ENCODE measurements around the gene CCDC148.

CCDC148 gene

GRCh38 chr2:158138255-158138654 is 318.3 kb downstream of the CCDC148 start:
- H3K27ac ChIP-seq (ENCODE audit: low read depth, low read length) = no peak overlapping the region
- no peaks in the 10 kb centered on the region for H3K36me3 ChIP-seq (ENCODE audit: control insufficient read depth, insufficient read depth, low read length)
- no peak overlapping the region for H3K4me3 ChIP-seq (ENCODE audit: low read depth, low read length)
- no peaks in the 10 kb centered on the region for H3K9me3 ChIP-seq (ENCODE audit: control insufficient read depth, insufficient read depth, low read length)
- H3K27me3 ChIP-seq (ENCODE audit: control insufficient read depth, insufficient read depth, low read length) = no peaks in the 10 kb centered on the region; the same call in 1 of the 2 replicates
- H3K9ac ChIP-seq (ENCODE audit: low read depth, low read length) = no peak overlapping the region
- H3K4me1 ChIP-seq (ENCODE audit: control insufficient read depth, insufficient read depth, low read length) = no peaks in the 10 kb centered on the region

GRCh38 chr2:158135096-158135495 is 321.5 kb downstream of the CCDC148 start:
- Histone ChIP-seq H3K27ac (ENCODE audit: low read depth, low read length) (no peak overlapping the region), H3K36me3 (ENCODE audit: control insufficient read depth, insufficient read depth, low read length) (no peaks in the 10 kb centered on the region), H3K9ac (ENCODE audit: low read depth, low read length) (no peak overlapping the region), H3K4me3 (ENCODE audit: low read depth, low read length) (no peak overlapping the region), H3K4me1 (ENCODE audit: control insufficient read depth, insufficient read depth, low read length) (no peaks in the 10 kb centered on the region), H3K27me3 (ENCODE audit: control insufficient read depth, insufficient read depth, low read length) (no peaks in the 10 kb centered on the region; the same call in 1 of the 2 replicates), H3K9me3 (ENCODE audit: control insufficient read depth, insufficient read depth, low read length) (no peaks in the 10 kb centered on the region)

DNA sequence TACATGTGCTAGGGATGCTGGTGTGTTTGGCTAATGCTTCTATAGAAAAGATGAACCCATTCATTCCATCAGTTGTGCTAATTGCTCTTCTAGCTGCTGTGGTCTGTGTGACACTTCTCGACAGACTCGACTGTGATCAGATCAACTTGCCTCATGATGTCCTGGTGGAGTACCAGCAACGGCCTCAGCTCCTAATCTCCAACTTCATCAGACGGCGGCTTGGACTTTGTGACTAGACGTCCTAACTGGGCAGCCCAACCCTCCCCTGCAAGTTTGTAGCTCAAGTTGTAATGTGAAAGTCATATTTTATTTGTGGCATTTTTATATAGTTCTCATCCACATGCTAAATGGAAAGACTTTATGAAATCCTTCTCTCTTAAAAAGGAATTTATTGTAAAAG is 321.9 kb downstream of the CCDC148 start:
- Histone ChIP-seq H3K27ac (ENCODE audit: low read depth, low read length) (no peak overlapping the region), H3K9me3 (ENCODE audit: control insufficient read depth, insufficient read depth, low read length) (no peaks in the 10 kb centered on the region), H3K4me3 (ENCODE audit: low read depth, low read length) (no peak overlapping the region), H3K4me1 (ENCODE audit: control insufficient read depth, insufficient read depth, low read length) (no peaks in the 10 kb centered on the region), H3K9ac (ENCODE audit: low read depth, low read length) (no peak overlapping the region), H3K27me3 (ENCODE audit: control insufficient read depth, insufficient read depth, low read length) (no peaks in the 10 kb centered on the region; the same call in 1 of the 2 replicates), H3K36me3 (ENCODE audit: control insufficient read depth, insufficient read depth, low read length) (no peaks in the 10 kb centered on the region)

GRCh38 chr2:158134055-158134454 is 322.5 kb downstream of the CCDC148 start:
- Histone ChIP-seq H3K27me3 (ENCODE audit: control insufficient read depth, insufficient read depth, low read length) (no peaks in the 10 kb centered on the region; the same call in 1 of the 2 replicates), H3K9me3 (ENCODE audit: control insufficient read depth, insufficient read depth, low read length) (no peaks in the 10 kb centered on the region), H3K9ac (ENCODE audit: low read depth, low read length) (no peak overlapping the region), H3K27ac (ENCODE audit: low read depth, low read length) (no peak overlapping the region), H3K36me3 (ENCODE audit: control insufficient read depth, insufficient read depth, low read length) (no peaks in the 10 kb centered on the region), H3K4me3 (ENCODE audit: low read depth, low read length) (no peak overlapping the region), H3K4me1 (ENCODE audit: control insufficient read depth, insufficient read depth, low read length) (no peaks in the 10 kb centered on the region)

DNA sequence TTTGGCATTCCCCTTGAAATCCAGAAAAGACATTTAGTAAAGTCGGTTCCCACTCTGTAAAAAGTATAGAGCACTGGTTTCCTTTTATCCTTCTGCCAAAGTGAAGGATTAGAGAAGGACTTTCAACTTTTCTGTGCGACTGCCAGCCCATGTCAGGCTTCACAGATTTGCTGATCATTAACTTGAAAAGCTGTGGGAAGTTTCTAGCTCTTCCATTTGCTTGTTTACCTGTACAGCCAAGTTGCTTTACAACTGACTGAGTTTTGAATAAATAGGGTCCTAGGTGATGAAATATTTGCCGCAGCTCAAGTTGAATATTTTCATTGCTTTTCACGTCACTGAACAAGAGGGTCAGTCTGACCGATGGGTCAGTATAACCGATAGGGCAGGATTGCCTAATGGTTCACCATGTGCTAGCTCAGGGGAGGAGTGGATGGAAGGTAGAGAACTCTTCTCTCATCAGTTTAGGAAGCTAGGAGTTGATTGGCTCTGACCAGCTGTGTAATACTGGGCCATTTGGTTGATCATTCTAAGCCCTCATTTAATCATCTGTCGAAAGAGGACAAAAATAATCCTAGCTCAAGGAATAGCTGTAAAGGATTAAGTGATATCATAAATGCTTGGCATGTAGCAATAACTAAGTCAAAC is 324.5 kb downstream of the CCDC148 start:
- Histone ChIP-seq H3K9me3 (ENCODE audit: control insufficient read depth, insufficient read depth, low read length) (no peaks in the 10 kb centered on the region), H3K36me3 (ENCODE audit: control insufficient read depth, insufficient read depth, low read length) (no peaks in the 10 kb centered on the region), H3K9ac (ENCODE audit: low read depth, low read length) (no peak overlapping the region), H3K4me3 (ENCODE audit: low read depth, low read length) (no peak overlapping the region), H3K27me3 (ENCODE audit: control insufficient read depth, insufficient read depth, low read length) (no peaks in the 10 kb centered on the region), H3K4me1 (ENCODE audit: control insufficient read depth, insufficient read depth, low read length) (no peaks in the 10 kb centered on the region), H3K27ac (ENCODE audit: low read depth, low read length) (peak overlapping the region; percentile 65)

DNA sequence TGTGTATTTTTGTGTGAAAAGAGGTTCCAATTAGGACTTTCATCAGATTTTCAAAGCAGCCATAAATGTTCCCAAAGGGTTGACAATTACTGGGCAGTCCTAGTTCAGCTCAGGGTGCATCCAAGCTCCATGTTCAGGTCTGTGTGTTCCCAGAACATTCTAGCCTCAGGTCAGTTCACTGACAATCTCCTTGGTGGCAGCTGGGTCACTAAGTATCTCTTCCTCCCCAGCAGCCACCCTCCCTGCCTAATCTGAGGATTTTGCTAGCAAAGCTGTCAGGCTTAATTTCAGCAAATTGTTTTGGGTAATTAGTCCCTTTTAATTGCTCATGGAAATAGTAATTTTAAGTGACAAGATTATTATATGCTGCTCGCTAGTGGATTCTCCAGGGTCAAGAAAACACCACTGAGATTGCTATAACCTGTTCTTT is 325.1 kb downstream of the CCDC148 start:
- H3K4me3 ChIP-seq (ENCODE audit: low read depth, low read length) = no peak overlapping the region
- H3K4me1 ChIP-seq (ENCODE audit: control insufficient read depth, insufficient read depth, low read length) = peaks cover 2% of the 10 kb centered on the region; the same call in 1 of the 2 replicates
- H3K9ac ChIP-seq (ENCODE audit: low read depth, low read length) = no peak overlapping the region
- H3K27me3 ChIP-seq (ENCODE audit: control insufficient read depth, insufficient read depth, low read length) = no peaks in the 10 kb centered on the region
- H3K27ac ChIP-seq (ENCODE audit: low read depth, low read length) = peak overlapping the region; percentile 65
- H3K36me3 ChIP-seq (ENCODE audit: control insufficient read depth, insufficient read depth, low read length) = no peaks in the 10 kb centered on the region
- no peaks in the 10 kb centered on the region for H3K9me3 ChIP-seq (ENCODE audit: control insufficient read depth, insufficient read depth, low read length)

- H3K4me1 ChIP-seq (ENCODE audit: control insufficient read depth, insufficient read depth, low read length) = peaks cover 5% of the 10 kb centered on the region; the same call in 1 of the 2 replicates
- no peaks in the 10 kb centered on the region for H3K9me3 ChIP-seq (ENCODE audit: control insufficient read depth, insufficient read depth, low read length)
- H3K4me3 ChIP-seq (ENCODE audit: low read depth, low read length) = no peak overlapping the region
- H3K36me3 ChIP-seq (ENCODE audit: control insufficient read depth, insufficient read depth, low read length) = no peaks in the 10 kb centered on the region
- peak overlapping the region; percentile 65 for H3K27ac ChIP-seq (ENCODE audit: low read depth, low read length)
- no peak overlapping the region for H3K9ac ChIP-seq (ENCODE audit: low read depth, low read length)
- H3K27me3 ChIP-seq (ENCODE audit: control insufficient read depth, insufficient read depth, low read length) = no peaks in the 10 kb centered on the region
These were observed 325.6 kb downstream of the CCDC148 start for GRCh38 chr2:158130832-158131473.

DNA sequence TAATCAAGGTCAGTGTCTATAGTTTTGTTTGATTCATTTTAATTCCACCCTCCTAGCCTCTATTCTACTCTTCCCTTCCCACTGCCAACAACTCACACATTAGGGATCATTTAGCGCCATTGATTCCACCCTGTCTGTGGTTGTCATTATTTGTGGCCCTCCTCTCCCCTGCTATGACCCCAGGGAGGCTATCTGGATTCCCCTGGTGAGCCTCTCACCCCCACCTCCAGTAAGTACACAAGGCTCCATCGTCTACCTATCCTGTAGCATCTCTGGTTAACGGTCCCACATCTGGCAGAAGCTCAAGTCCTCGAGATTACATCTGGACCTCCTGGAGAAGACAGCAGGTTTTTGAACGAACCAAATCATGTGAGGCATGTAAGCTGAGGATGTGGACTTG is 327.5 kb downstream of the CCDC148 start:
- H3K4me1 ChIP-seq (ENCODE audit: control insufficient read depth, insufficient read depth, low read length) = peaks cover 11% of the 10 kb centered on the region; the same call in 1 of the 2 replicates
- no peak overlapping the region for H3K27ac ChIP-seq (ENCODE audit: low read depth, low read length)
- H3K36me3 ChIP-seq (ENCODE audit: control insufficient read depth, insufficient read depth, low read length) = no peaks in the 10 kb centered on the region
- H3K9me3 ChIP-seq (ENCODE audit: control insufficient read depth, insufficient read depth, low read length) = no peaks in the 10 kb centered on the region
- H3K27me3 ChIP-seq (ENCODE audit: control insufficient read depth, insufficient read depth, low read length) = no peaks in the 10 kb centered on the region
- no peak overlapping the region for H3K9ac ChIP-seq (ENCODE audit: low read depth, low read length)
- H3K4me3 ChIP-seq (ENCODE audit: low read depth, low read length) = no peak overlapping the region

- H3K9me3 ChIP-seq (ENCODE audit: control insufficient read depth, insufficient read depth, low read length) = no peaks in the 10 kb centered on the region
- H3K27me3 ChIP-seq (ENCODE audit: control insufficient read depth, insufficient read depth, low read length) = no peaks in the 10 kb centered on the region
- no peak overlapping the region for H3K4me3 ChIP-seq (ENCODE audit: low read depth, low read length)
- no peak overlapping the region for H3K27ac ChIP-seq (ENCODE audit: low read depth, low read length)
- H3K4me1 ChIP-seq (ENCODE audit: control insufficient read depth, insufficient read depth, low read length) = peaks cover 11% of the 10 kb centered on the region; the same call in 1 of the 2 replicates
- H3K9ac ChIP-seq (ENCODE audit: low read depth, low read length) = no peak overlapping the region
- no peaks in the 10 kb centered on the region for H3K36me3 ChIP-seq (ENCODE audit: control insufficient read depth, insufficient read depth, low read length)
These were observed 328.2 kb downstream of the CCDC148 start for GRCh38 chr2:158128168-158128973.

DNA sequence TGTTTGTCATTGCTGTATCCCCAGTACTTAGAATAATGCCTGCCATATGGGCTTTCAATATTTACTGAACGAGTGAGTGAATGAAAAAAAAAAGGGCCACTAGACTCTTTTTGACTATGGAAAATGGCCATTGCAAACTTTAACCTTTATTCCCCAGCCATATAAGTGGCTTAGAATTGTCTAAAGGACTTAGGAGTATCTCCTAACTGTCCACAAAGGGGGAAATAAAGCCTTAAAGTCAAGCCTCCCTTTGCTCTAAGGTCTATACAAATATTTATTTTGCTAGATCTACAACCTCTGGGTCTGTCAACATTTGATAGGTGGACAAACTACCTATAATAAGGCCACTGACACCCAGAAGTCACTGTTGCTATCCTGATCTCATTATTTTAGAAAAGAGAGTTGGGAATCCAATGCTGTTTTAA is 329.2 kb downstream of the CCDC148 start:
- H3K4me3 ChIP-seq (ENCODE audit: low read depth, low read length) = no peak overlapping the region
- peaks cover 11% of the 10 kb centered on the region; the same call in 1 of the 2 replicates for H3K4me1 ChIP-seq (ENCODE audit: control insufficient read depth, insufficient read depth, low read length)
- H3K9me3 ChIP-seq (ENCODE audit: control insufficient read depth, insufficient read depth, low read length) = no peaks in the 10 kb centered on the region
- no peaks in the 10 kb centered on the region for H3K36me3 ChIP-seq (ENCODE audit: control insufficient read depth, insufficient read depth, low read length)
- no peaks in the 10 kb centered on the region for H3K27me3 ChIP-seq (ENCODE audit: control insufficient read depth, insufficient read depth, low read length)
- no peak overlapping the region for H3K9ac ChIP-seq (ENCODE audit: low read depth, low read length)
- no peak overlapping the region for H3K27ac ChIP-seq (ENCODE audit: low read depth, low read length)

Measured in HUES48 (cell line).